Measurements from ENCODE around the gene GAB2. TPM values are rescaled to one million over a fixed set of nuclear protein-coding genes. Genes with fewer than 3 reads are reported as not detected.

GAB2 gene
- total RNA-seq, 1 donor from 2014 or later, result 22.4 TPM

GRCh38 chr11:78257654-78258053, 160.0 kb downstream of the GAB2 start:
- Mint-ChIP-seq H3K27me3 (no peaks in the 10 kb centered on the region), H3K4me1 (no peaks in the 10 kb centered on the region), H3K27ac (no peak overlapping the region), H3K36me3 (ENCODE audit: low read depth) (no peaks in the 10 kb centered on the region), H3K9me3 (no peaks in the 10 kb centered on the region), H3K4me3 (no peak overlapping the region)
- POLR2A ChIA-PET, result no interaction called here
- ATAC-seq (ENCODE audit: low read depth), result no peak
- no peak for TF ChIP-seq CTCF (IDR thresholded peaks at IDR 0.05)
- CTCF ChIA-PET, result no interaction called here
- no peak for DNase-seq
- intact Hi-C loops (cut with micrococcal nuclease), result no loop called here

- TF ChIP-seq CTCF (IDR thresholded peaks at IDR 0.05), result no peak
- Mint-ChIP-seq H3K4me1 (no peaks in the 10 kb centered on the region), H3K4me3 (no peak overlapping the region), H3K36me3 (ENCODE audit: low read depth) (no peaks in the 10 kb centered on the region), H3K27ac (no peak overlapping the region), H3K9me3 (no peaks in the 10 kb centered on the region), H3K27me3 (no peaks in the 10 kb centered on the region)
- ATAC-seq (ENCODE audit: low read depth), result no peak
- no peak for DNase-seq
- ChIA-PET CTCF (no interaction called here), POLR2A (no interaction called here)
- intact Hi-C loops (cut with micrococcal nuclease), result no loop called here
These were observed 160.7 kb downstream of the GAB2 start for GRCh38 chr11:78256962-78257361.

GRCh38 chr11:78255919-78256318, 161.7 kb downstream of the GAB2 start:
- H3K27me3 Mint-ChIP-seq, result no peaks in the 10 kb centered on the region
- no peak for TF ChIP-seq CTCF (IDR thresholded peaks at IDR 0.05)
- H3K36me3 Mint-ChIP-seq (ENCODE audit: low read depth), result no peaks in the 10 kb centered on the region
- ChIA-PET POLR2A (no interaction called here), CTCF (no interaction called here)
- H3K27ac Mint-ChIP-seq, result no peak overlapping the region
- ATAC-seq (ENCODE audit: low read depth) (no peak), DNase-seq (no peak)
- no peaks in the 10 kb centered on the region for H3K4me1 Mint-ChIP-seq
- no peaks in the 10 kb centered on the region for H3K9me3 Mint-ChIP-seq
- no peak overlapping the region for H3K4me3 Mint-ChIP-seq
- intact Hi-C loops (cut with micrococcal nuclease), result no loop called here

GRCh38 chr11:78254268-78254667, 163.4 kb downstream of the GAB2 start:
- intact Hi-C loops (cut with micrococcal nuclease), result no loop called here
- H3K36me3 Mint-ChIP-seq (ENCODE audit: low read depth), result peaks cover 10% of the 10 kb centered on the region
- DNase-seq (no peak), ATAC-seq (ENCODE audit: low read depth) (no peak)
- ChIA-PET CTCF (no interaction called here), POLR2A (no interaction called here)
- no peak overlapping the region for H3K27ac Mint-ChIP-seq
- H3K9me3 Mint-ChIP-seq, result no peaks in the 10 kb centered on the region
- no peak overlapping the region for H3K4me3 Mint-ChIP-seq
- no peaks in the 10 kb centered on the region for H3K27me3 Mint-ChIP-seq
- TF ChIP-seq CTCF (IDR thresholded peaks at IDR 0.05), result no peak
- no peaks in the 10 kb centered on the region for H3K4me1 Mint-ChIP-seq

GRCh38 chr11:78253797-78254196, 163.8 kb downstream of the GAB2 start:
- no peak for DNase-seq
- no peak for TF ChIP-seq CTCF (IDR thresholded peaks at IDR 0.05)
- Mint-ChIP-seq H3K9me3 (no peaks in the 10 kb centered on the region), H3K27me3 (no peaks in the 10 kb centered on the region), H3K36me3 (ENCODE audit: low read depth) (peaks cover 15% of the 10 kb centered on the region), H3K4me1 (no peaks in the 10 kb centered on the region), H3K4me3 (no peak overlapping the region), H3K27ac (no peak overlapping the region)
- ChIA-PET CTCF (no interaction called here), POLR2A (no interaction called here)
- ATAC-seq (ENCODE audit: low read depth), result no peak
- intact Hi-C loops (cut with micrococcal nuclease), result no loop called here
